Right renal pelvis (tissue), 4 donors: Measurements from ENCODE around the gene ELL2. TPM values are rescaled to one million over a fixed set of nuclear protein-coding genes. Genes with fewer than 3 reads are reported as not detected.
"Not testable (repeated sequence)": the region's sequence is repeated elsewhere in the genome, so short reads cannot be mapped to it uniquely, and the experiment has no call there.

Experiments
- DNase-seq, 4 donors: peaks; one replicate each; pipeline ENCODE4 v3.0.0-alpha.2; 2013; ENCODE audit warnings: low read depth in 4 of 4, low spot score in 3 of 4, missing footprints in 1 of 4
- polyA plus RNA-seq, 4 donors: library from polyadenylated mRNA; unstranded; fragments of 120-200 nt; gene quantifications; one replicate each; pipeline ENCODE4 v1.2.1, GENCODE V29; 2013; ENCODE audit not compliant: insufficient read length in 4 of 4

Gene ELL2
- polyA plus RNA-seq, 4 donors = 10.1 to 13.1 (median 12.8) TPM

GRCh38 chr5:95843733-95844223 is 117.9 kb downstream of the ELL2 start:
- DNase-seq = no peak

- no peak for DNase-seq
These were observed 118.7 kb downstream of the ELL2 start for GRCh38 chr5:95842854-95843544.

- no peak for DNase-seq
These were observed 119.5 kb downstream of the ELL2 start for GRCh38 chr5:95841914-95842812.

DNA sequence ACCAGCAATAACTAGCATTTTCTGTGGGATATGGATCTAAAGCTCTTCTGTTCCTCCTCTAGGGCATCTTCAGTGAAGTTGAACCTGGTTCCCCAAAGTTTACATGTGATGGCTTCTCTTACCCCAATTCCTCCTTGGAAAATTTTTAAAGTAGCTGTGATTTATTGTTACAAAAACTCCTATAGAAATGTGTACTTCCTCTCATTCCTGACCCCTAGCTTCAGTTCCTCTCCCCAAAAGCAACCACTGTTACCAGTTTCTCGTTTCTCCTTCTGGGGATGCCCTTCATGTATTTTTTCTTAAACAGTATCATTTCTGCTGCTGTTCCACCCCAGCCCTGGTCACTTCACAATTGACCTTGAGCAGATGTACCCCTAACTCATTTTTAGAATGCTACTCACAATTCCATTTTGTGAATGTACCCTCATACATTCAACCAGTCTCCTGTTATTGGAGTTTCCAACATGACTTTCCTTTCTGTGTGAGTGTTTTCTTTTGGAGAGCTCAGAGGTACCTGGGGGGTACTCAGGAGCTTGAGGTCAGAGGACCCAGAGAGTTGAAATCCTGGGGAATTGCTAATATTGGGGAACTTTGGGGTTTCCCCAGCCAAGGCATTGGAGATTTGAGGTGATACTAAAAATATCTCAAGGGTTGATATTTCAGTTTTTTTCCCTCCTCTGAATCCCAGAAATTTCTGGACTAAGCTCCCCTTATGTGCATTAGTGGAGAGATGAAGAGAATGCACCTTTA is 120.5 kb downstream of the ELL2 start:
- no peak for DNase-seq

GRCh38 chr5:95839658-95840057 is 122.0 kb downstream of the ELL2 start:
- no peak for DNase-seq

DNA sequence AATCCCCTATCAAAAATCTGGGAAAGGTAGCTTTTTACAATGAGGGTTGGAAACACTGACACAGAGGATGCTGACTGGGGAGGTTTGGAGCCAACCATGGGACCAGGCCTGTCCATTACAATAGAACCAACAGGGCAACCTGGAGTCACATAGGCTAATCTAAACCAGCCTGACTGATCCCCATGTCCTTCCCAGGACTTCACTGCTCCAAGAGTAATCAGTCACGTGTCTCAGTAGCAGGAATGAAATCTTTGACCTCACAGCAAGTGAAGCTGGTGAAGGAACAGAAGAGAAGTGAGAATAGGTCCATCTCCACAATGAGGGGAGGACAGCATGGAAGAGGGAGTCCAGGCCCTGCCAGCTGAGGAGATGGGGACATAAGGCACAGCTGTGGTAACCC is 123.1 kb downstream of the ELL2 start:
- no peak for DNase-seq

- DNase-seq = no peak
These were observed 123.6 kb downstream of the ELL2 start for GRCh38 chr5:95838001-95838520.

- DNase-seq = no peak
These were observed 124.2 kb downstream of the ELL2 start for GRCh38 chr5:95837492-95837891.

DNA sequence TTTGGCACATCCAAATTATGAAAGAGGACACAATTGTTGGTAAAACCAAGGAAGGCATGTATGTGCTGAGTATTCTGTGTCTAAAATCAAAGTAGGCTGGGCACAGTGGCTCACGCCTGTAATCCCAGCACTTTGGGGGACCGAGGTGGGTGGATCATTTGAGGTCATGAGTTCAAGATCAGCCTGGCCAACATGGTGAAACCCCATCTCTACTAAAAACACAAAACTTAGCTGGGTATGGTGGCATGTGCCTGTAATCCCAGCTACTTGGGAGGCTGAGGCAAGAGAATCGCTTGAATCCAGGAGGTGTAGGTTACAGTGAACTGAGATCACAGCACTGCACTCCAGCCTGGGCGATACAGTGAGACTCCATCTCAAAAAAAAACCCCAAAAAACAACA is 124.7 kb downstream of the ELL2 start:
- DNase-seq = not testable (repeated sequence)

GRCh38 chr5:95836544-95836943 is 125.1 kb downstream of the ELL2 start:
- DNase-seq = no peak

- no peak for DNase-seq
These were observed 125.8 kb downstream of the ELL2 start for GRCh38 chr5:95835682-95836385.

Other genes starting within 250 kb of the ELL2 start
- 10 to 100 TPM; 72.5 to 80.2 (median 78.4) TPM for gene RHOBTB3, start 230.5 kb downstream of the ELL2 start, polyA plus RNA-seq
- 10 to 100 TPM; 56.1 to 69.8 (median 66.8) TPM for gene GLRX, start 139.1 kb downstream of the ELL2 start, polyA plus RNA-seq